Breast epithelium (tissue), 4 donors: ENCODE data around the gene TAF1. TPM values are rescaled to one million over a fixed set of nuclear protein-coding genes. Genes with fewer than 3 reads are reported as not detected.
"Not testable (repeated sequence)": the region's sequence is repeated elsewhere in the genome, so short reads cannot be mapped to it uniquely, and the experiment has no call there.

ENCODE experiments used
- DNase-seq, 2 donors: peaks; one replicate each; pipeline ENCODE4 v3.0.0-alpha.2; 2019; ENCODE audit warnings: low spot score in 2 of 2
- H3K27ac ChIP-seq, 2 donors: fragments of 200-600 bp; sonication (generic) in 1 of 2; one replicate each; pipeline ENCODE4 v1.5.1; 2016 to 2019; ENCODE audit warnings: mild to moderate bottlenecking in 1 of 2
- H3K27me3 ChIP-seq, 2 donors: fragments of 200-600 bp; sonication (generic) in 1 of 2; one replicate each; pipeline versions ENCODE4 v1.5.1 to v1.6.0; 2017 to 2019; ENCODE audit warnings: control low read depth in 1 of 2, mild to moderate bottlenecking in 1 of 2
- H3K36me3 ChIP-seq: fragments of 200-600 bp; one replicate; pipeline ENCODE4 v1.5.1; 2019
- H3K4me1 ChIP-seq, 2 donors: fragments of 200-600 bp; sonication (generic); one replicate each; pipeline ENCODE4 v1.5.1; 2016 to 2019; ENCODE audit warnings: control low read depth in 1 of 2
- H3K4me3 ChIP-seq, 3 donors: fragments of 200-600 bp; sonication (generic); 1 replicate in 2 of 3; 2 replicates in 1 of 3; pipeline ENCODE4 v1.5.1; 2016 to 2019; ENCODE audit warnings: mild to moderate bottlenecking in 3 of 3, moderate library complexity in 2 of 3
- H3K9me3 ChIP-seq, 2 donors: fragments of 200-600 bp; sonication (generic) in 1 of 2; one replicate each; pipeline ENCODE4 v1.5.1; 2016 to 2019; ENCODE audit warnings: control low read depth in 1 of 2
- POLR2A ChIP-seq: fragments of 450-650 bp; IDR thresholded peaks from one replicate; pipeline ENCODE4 v1.6.1; 2016; ENCODE audit warnings: antibody characterized with exemption, mild to moderate bottlenecking, moderate library complexity
- POLR2AphosphoS5 ChIP-seq, 3 donors: sonication (generic); formaldehyde crosslinking; IDR thresholded peaks; one replicate each; pipeline ENCODE4 v1.6.1; 2017; ENCODE audit warnings: antibody characterized with exemption in 3 of 3
- intact Hi-C: fragments of 100-400 bp; cut with DNase I; formaldehyde crosslinking; loops from one replicate; pipeline ENCODE4 v1.15.1; 2023; ENCODE audit warnings: low total_unique reads
- total RNA-seq, 3 donors: library from RNA; depleted of rRNA; stranded (reverse); fragments of >200 nt; gene quantifications; one replicate each; pipeline ENCODE4 v1.1.0, GENCODE V29; 2016
- TF ChIP-seq, protein P1 (sequence below), 3 donors: fragments of 450-650 bp; IDR thresholded peaks; one replicate each; pipeline ENCODE4 v1.5.1; 2016 to 2017; ENCODE audit warnings: antibody characterized with exemption in 3 of 3, mild to moderate bottlenecking in 3 of 3, moderate library complexity in 3 of 3

The TAF1 gene, protein sequence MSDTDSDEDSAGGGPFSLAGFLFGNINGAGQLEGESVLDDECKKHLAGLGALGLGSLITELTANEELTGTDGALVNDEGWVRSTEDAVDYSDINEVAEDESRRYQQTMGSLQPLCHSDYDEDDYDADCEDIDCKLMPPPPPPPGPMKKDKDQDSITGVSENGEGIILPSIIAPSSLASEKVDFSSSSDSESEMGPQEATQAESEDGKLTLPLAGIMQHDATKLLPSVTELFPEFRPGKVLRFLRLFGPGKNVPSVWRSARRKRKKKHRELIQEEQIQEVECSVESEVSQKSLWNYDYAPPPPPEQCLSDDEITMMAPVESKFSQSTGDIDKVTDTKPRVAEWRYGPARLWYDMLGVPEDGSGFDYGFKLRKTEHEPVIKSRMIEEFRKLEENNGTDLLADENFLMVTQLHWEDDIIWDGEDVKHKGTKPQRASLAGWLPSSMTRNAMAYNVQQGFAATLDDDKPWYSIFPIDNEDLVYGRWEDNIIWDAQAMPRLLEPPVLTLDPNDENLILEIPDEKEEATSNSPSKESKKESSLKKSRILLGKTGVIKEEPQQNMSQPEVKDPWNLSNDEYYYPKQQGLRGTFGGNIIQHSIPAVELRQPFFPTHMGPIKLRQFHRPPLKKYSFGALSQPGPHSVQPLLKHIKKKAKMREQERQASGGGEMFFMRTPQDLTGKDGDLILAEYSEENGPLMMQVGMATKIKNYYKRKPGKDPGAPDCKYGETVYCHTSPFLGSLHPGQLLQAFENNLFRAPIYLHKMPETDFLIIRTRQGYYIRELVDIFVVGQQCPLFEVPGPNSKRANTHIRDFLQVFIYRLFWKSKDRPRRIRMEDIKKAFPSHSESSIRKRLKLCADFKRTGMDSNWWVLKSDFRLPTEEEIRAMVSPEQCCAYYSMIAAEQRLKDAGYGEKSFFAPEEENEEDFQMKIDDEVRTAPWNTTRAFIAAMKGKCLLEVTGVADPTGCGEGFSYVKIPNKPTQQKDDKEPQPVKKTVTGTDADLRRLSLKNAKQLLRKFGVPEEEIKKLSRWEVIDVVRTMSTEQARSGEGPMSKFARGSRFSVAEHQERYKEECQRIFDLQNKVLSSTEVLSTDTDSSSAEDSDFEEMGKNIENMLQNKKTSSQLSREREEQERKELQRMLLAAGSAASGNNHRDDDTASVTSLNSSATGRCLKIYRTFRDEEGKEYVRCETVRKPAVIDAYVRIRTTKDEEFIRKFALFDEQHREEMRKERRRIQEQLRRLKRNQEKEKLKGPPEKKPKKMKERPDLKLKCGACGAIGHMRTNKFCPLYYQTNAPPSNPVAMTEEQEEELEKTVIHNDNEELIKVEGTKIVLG (N-terminal part only)
- total RNA-seq: 10 to 100 TPM; 54.4 to 71.0 (median 60.6) TPM

DNA sequence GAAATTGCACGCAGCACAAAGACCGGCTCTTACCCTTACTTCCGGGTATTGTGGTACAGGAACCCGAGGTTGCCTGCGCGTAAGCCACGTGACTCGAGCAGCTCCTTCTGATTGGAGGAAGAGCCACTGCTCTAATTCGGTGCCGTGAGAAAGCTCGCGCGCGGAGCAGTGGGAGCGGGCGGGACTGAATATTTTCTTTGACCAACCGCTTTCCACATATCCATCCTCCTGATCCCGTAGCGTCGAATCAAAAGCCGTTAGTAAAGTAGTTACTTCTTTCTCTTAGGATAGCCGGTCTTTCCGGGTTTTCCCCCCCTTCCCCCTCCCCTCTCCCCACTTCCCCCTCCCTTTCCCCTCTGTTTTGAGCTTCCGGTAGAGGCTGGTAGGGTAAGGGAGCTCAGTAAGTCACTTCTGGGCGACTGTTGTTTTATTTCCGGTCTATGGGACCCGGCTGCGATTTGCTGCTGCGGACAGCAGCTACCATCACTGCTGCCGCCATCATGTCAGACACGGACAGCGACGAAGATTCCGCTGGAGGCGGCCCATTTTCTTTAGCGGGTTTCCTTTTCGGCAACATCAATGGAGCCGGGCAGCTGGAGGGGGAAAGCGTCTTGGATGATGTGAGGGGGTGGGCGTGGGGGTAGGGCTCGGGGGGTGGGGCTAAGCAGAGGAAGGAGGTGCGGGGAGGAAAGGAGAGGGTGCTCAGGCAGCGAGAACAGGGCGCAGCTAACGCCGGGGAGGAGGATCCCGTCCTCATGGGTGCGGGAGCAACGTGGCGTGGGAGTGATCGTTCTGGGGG is at the start of gene TAF1:
TAF1 (plus strand) TSS at position 483 of the 799 bp plus-strand sequence; CDS start at position 501, 18 bp downstream.
- TF ChIP-seq, protein P1, sequence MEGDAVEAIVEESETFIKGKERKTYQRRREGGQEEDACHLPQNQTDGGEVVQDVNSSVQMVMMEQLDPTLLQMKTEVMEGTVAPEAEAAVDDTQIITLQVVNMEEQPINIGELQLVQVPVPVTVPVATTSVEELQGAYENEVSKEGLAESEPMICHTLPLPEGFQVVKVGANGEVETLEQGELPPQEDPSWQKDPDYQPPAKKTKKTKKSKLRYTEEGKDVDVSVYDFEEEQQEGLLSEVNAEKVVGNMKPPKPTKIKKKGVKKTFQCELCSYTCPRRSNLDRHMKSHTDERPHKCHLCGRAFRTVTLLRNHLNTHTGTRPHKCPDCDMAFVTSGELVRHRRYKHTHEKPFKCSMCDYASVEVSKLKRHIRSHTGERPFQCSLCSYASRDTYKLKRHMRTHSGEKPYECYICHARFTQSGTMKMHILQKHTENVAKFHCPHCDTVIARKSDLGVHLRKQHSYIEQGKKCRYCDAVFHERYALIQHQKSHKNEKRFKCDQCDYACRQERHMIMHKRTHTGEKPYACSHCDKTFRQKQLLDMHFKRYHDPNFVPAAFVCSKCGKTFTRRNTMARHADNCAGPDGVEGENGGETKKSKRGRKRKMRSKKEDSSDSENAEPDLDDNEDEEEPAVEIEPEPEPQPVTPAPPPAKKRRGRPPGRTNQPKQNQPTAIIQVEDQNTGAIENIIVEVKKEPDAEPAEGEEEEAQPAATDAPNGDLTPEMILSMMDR (IDR thresholded peaks at IDR 0.05): peak in 1 of 3 donors; percentile 20
- TF ChIP-seq POLR2A (no peak), POLR2AphosphoS5 (IDR thresholded peaks at IDR 0.05) (peak; percentile 5 to 95 (median 68))
- intact Hi-C loops: no loop called here
- no peaks in the 10 kb centered on the region for H3K4me1 ChIP-seq
- H3K9me3 ChIP-seq: peaks cover 0 to 5% of the 10 kb centered on the region in 2 donors
- H3K36me3 ChIP-seq: no peaks in the 10 kb centered on the region
- peak within 1 kb of the TSS; percentile 67 to 83 (median 69) for H3K4me3 ChIP-seq
- peak within 1 kb of the TSS; percentile 91 to 98 for H3K27ac ChIP-seq
- H3K27me3 ChIP-seq: peaks cover 0 to 4% of the 10 kb centered on the region in 2 donors
- DNase-seq: peak; percentile 92 to 96

DNA sequence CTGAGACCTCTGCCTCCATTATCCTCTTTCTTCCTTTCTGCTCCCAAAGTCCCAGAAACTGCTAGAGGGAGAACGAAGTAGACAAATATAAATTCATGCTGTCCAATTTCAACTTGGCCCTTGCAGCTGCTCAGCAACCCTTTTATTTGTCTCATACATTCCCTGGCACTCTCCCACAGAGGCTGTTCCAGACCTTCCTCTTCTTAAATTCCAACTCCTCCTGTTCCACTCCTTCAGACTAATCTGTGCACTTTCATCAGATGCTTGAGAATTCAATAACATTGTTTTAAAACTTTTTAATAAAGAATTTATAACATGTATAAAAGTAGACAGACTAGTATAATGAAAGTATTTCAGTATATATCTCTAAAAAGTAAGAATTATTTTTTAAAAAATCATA is 49.2 kb upstream of the TAF1 start:
- H3K27me3 ChIP-seq, H3K27ac ChIP-seq, H3K36me3 ChIP-seq, H3K4me1 ChIP-seq, H3K9me3 ChIP-seq, DNase-seq, H3K4me3 ChIP-seq, intact Hi-C loops: not testable (repeated sequence)

DNA sequence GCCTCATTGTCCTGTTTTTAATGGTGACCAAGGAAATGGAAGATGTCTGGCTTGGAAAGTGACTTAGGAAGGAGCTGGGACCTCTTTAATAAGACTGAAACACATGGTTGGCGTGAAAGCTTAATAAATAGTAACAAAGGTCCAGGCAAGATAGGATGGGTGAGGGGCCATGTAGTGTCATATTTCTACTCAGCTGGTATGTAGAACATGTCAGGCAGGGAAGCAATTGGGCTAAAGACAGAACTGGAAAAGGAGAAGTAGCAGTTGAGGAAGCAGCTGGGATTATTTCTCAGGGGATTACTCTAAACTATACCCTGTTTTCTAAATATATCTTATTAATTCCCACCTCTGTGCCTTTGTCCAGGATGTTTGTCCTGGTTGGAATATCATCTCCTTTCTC is 46.0 kb upstream of the TAF1 start:
- H3K27ac ChIP-seq: no peak overlapping the region
- no peaks in the 10 kb centered on the region for H3K36me3 ChIP-seq
- H3K27me3 ChIP-seq: peaks cover 0 to 5% of the 10 kb centered on the region in 2 donors
- intact Hi-C loops: no loop called here
- H3K4me1 ChIP-seq: no peaks in the 10 kb centered on the region
- no peak for TF ChIP-seq POLR2AphosphoS5 (IDR thresholded peaks at IDR 0.05)
- TF ChIP-seq, protein P1 (IDR thresholded peaks at IDR 0.05): no peak
- no peak for TF ChIP-seq POLR2A
- H3K4me3 ChIP-seq: no peak overlapping the region
- DNase-seq: no peak
- H3K9me3 ChIP-seq: no peaks in the 10 kb centered on the region

DNA sequence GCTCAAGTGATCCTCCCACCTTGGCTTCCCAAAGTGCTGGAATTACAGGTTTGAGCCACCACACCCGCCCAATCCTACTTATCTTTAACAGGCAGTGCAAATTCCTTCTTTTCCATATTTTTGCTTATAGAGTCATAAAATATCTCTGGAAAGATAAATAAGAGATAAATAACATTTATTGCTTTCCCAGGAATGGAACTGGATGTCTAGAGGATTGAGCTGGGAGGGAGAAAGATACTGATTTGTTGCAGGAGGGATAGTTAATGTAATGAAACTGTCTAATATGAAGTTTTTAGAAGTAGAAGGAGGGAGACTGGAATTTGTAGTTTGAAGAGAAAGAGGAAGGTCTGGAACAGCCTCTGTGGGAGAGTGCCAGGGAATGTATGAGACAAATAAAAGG is 44.4 kb upstream of the TAF1 start:
- TF ChIP-seq POLR2A (no peak), POLR2AphosphoS5 (IDR thresholded peaks at IDR 0.05) (no peak)
- TF ChIP-seq, protein P1 (IDR thresholded peaks at IDR 0.05): no peak
- Histone ChIP-seq H3K4me3 (no peak overlapping the region), H3K9me3 (peaks cover 9 to 11% of the 10 kb centered on the region in 2 donors), H3K36me3 (no peaks in the 10 kb centered on the region), H3K27me3 (peaks cover 0 to 5% of the 10 kb centered on the region in 2 donors), H3K4me1 (no peaks in the 10 kb centered on the region), H3K27ac (no peak overlapping the region)
- intact Hi-C loops: no loop called here
- DNase-seq: no peak

DNA sequence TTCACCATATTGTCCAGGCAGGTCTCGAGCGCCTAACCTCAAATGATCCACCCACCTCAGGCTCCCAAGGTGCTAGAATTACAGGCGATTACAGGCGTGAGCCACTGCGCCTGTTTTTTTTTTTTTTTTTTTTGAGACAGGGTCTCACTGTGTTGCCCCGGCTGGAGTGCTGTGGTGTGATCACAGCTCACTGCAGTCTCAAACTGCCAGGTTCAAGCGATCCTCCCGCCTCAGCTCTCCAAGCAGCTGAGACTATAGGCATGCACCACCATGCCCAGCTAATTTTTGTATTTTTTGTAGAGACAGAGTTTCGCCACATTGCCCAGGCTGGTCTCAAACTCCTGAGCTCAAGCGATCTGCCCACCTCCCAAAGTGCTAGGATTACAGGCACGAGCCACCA is 41.7 kb upstream of the TAF1 start:
- DNase-seq, H3K4me1 ChIP-seq, H3K27me3 ChIP-seq, H3K4me3 ChIP-seq, intact Hi-C loops, H3K27ac ChIP-seq, H3K36me3 ChIP-seq: not testable (repeated sequence)
- H3K9me3 ChIP-seq: peaks cover 9 to 17% of the 10 kb centered on the region in 2 donors
